Keratinocyte (primary cell): ENCODE measurements around the gene FNDC3B. TPM values are rescaled to one million over a fixed set of nuclear protein-coding genes. Genes with fewer than 3 reads are reported as not detected.

ENCODE experiments used
- DNase-seq: peaks from one replicate; pipeline ENCODE4 v3.0.0-alpha.2; 2011; ENCODE audit warnings: low read depth, missing footprints, low spot score
- FAIRE-seq: peaks from 2 replicates; lab custom pipeline; 2011; peaks lifted over from hg19 to GRCh38; lab: Jason Lieb, UNC
- H2AFZ ChIP-seq: 2 replicates; pipeline ENCODE4 v1.6.0; 2012; ENCODE audit warnings: low read length, control low read depth, inconsistent platforms; ENCODE audit not compliant: control insufficient read depth
- H3K27ac ChIP-seq: 2 replicates; pipeline ENCODE4 v1.5.1; 2011; ENCODE audit warnings: low read length; ENCODE audit not compliant: control insufficient read depth, insufficient read depth
- H3K27me3 ChIP-seq: 3 replicates; pipeline ENCODE4 v1.6.0; 2011; ENCODE audit warnings: low read length; ENCODE audit not compliant: control insufficient read depth, insufficient read depth; ENCODE audit errors: extremely low read depth
- H3K36me3 ChIP-seq, 2 experiments: 2 replicates in 1 of 2; 3 replicates in 1 of 2; pipeline ENCODE4 v1.5.1; 2011; ENCODE audit warnings: low read length in 2 of 2, mild to moderate bottlenecking in 1 of 2; ENCODE audit not compliant: control insufficient read depth in 2 of 2, insufficient read depth in 2 of 2; ENCODE audit errors: extremely low read depth in 1 of 2
- H3K4me1 ChIP-seq: 3 replicates; pipeline ENCODE4 v1.5.1; 2011; ENCODE audit warnings: low read length; ENCODE audit not compliant: control insufficient read depth, insufficient read depth; ENCODE audit errors: extremely low read depth
- H3K4me2 ChIP-seq: 3 replicates; pipeline ENCODE4 v1.6.0; 2011; ENCODE audit warnings: low read depth, low read length; ENCODE audit not compliant: control insufficient read depth, insufficient read depth; ENCODE audit errors: extremely low read depth
- H3K4me3 ChIP-seq, 3 experiments: fragments of 200-600 bp in 1 of 3; sonication (generic) in 1 of 3; 2 replicates in 2 of 3; 3 replicates in 1 of 3; pipeline ENCODE4 v1.5.1; 2011 to 2016; ENCODE audit warnings: low read length in 3 of 3, mild to moderate bottlenecking in 3 of 3, control low read depth in 2 of 3, inconsistent platforms in 1 of 3, low read depth in 1 of 3, mixed read lengths in 1 of 3, mixed run types in 1 of 3, moderate library complexity in 1 of 3; ENCODE audit not compliant: control insufficient read depth in 2 of 3, insufficient read depth in 2 of 3; ENCODE audit errors: extremely low read depth in 1 of 3
- H3K79me2 ChIP-seq: 2 replicates; pipeline ENCODE4 v1.6.0; 2012; ENCODE audit warnings: low read length; ENCODE audit not compliant: control insufficient read depth, insufficient read depth
- H3K9ac ChIP-seq: 3 replicates; pipeline ENCODE4 v1.6.0; 2011; ENCODE audit warnings: low read length; ENCODE audit not compliant: control insufficient read depth, insufficient read depth; ENCODE audit errors: extremely low read depth
- H3K9me1 ChIP-seq: 3 replicates; pipeline ENCODE4 v1.6.0; 2011; ENCODE audit warnings: low read length; ENCODE audit not compliant: control insufficient read depth, insufficient read depth; ENCODE audit errors: extremely low read depth
- H3K9me3 ChIP-seq: 2 replicates; pipeline ENCODE4 v1.5.1; 2012; ENCODE audit warnings: low read depth, low read length; ENCODE audit not compliant: control insufficient read depth
- H4K20me1 ChIP-seq: 3 replicates; pipeline ENCODE4 v1.6.0; 2011; ENCODE audit warnings: low read length; ENCODE audit not compliant: control insufficient read depth, insufficient read depth; ENCODE audit errors: extremely low read depth
- CTCF ChIP-seq, 3 experiments: IDR thresholded peaks in 1 of 3; conservative IDR thresholded peaks in 1 of 3; optimal IDR thresholded peaks in 1 of 3; 2 replicates in 2 of 3; 3 replicates in 1 of 3; pipeline versions ENCODE3 to v1.5.1; 2011; ENCODE audit warnings: low read length in 3 of 3, mild to moderate bottlenecking in 3 of 3, moderate library complexity in 2 of 3, control low read depth in 1 of 3, inconsistent platforms in 1 of 3; ENCODE audit not compliant: insufficient read depth in 2 of 3; ENCODE audit errors: extremely low read depth in 1 of 3
- EZH2 ChIP-seq: IDR thresholded peaks from one replicate; pipeline ENCODE4 v1.6.1; 2012; ENCODE audit warnings: inconsistent platforms, mild to moderate bottlenecking, low read length, moderate library complexity
- dilution Hi-C: fragments of 300-500 bp; cut with MboI; formaldehyde crosslinking; loops from one replicate; pipeline ENCODE4 v1.7.0; 2020; ENCODE audit warnings: low sequenced_read_pairs; ENCODE audit not compliant: extremely low pct_ligation_motif_present
- polyA plus RNA-seq, 5 experiments: library from polyadenylated mRNA; depleted of rRNA in 3 of 5; stranded (reverse) in 3 of 5; stranded (forward) in 1 of 5; unstranded in 1 of 5; fragments of >200 nt; gene quantifications; 1 replicate in 1 of 5; 2 replicates in 3 of 5; 3 replicates in 1 of 5; pipeline versions ENCODE4 v1.2.1 to v1.2.3, GENCODE V29; 2011 to 2012; ENCODE audit warnings: missing spikeins in 2 of 5, low read depth in 1 of 5, low replicate concordance in 1 of 5

The FNDC3B gene
- polyA plus RNA-seq, 1 donor (not counting 4 experiments of a cell fraction or from before 2014, with no cell fraction given): 31.4 TPM

DNA sequence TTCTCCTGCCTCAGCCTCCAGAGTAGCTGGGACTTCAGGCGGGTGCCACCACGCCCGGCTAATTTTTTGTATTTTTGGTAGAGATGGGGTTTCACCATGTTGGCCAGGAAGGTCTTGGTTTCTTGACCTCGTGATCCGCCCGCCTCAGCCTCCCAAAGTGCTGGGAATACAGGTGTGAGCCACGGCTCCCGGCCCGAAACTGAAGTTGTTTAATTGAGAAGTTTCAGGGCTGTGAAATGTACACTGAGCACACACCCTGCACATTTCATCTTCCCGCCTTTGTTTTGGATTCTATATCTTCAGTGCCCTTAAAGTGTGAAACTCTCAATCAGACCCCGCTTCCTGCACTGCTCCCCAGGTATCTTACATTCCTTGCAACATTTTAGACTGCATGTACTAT lies 149.1 kb downstream of the FNDC3B start:
- H3K27ac ChIP-seq: no peak overlapping the region
- H3K79me2 ChIP-seq: peaks cover 44% of the 10 kb centered on the region
- H3K4me1 ChIP-seq: no peaks in the 10 kb centered on the region
- peaks cover 0 to 7% of the 10 kb centered on the region in 2 experiments for H3K36me3 ChIP-seq
- no peak overlapping the region for H3K9ac ChIP-seq
- H3K4me3 ChIP-seq: no peak overlapping the region
- H3K27me3 ChIP-seq: no peaks in the 10 kb centered on the region
- H3K9me1 ChIP-seq: no peaks in the 10 kb centered on the region
- dilution Hi-C loops: no loop called here
- DNase-seq (no peak), FAIRE-seq (no peak)
- H3K4me2 ChIP-seq: no peak overlapping the region
- H4K20me1 ChIP-seq: peaks cover 2% of the 10 kb centered on the region
- no peaks in the 10 kb centered on the region for H3K9me3 ChIP-seq
- TF ChIP-seq EZH2 (no peak), CTCF (optimal IDR thresholded peaks at IDR 0.05 in 1 of 3, IDR thresholded peaks at IDR 0.05 in 1 of 3, conservative IDR thresholded peaks at IDR 0.05 in 1 of 3; ENCODE audit: extremely low read depth in 1 of 3, insufficient read depth in 2 of 3, low read length in 3 of 3) (no peak)
- no peak overlapping the region for H2AFZ ChIP-seq

DNA sequence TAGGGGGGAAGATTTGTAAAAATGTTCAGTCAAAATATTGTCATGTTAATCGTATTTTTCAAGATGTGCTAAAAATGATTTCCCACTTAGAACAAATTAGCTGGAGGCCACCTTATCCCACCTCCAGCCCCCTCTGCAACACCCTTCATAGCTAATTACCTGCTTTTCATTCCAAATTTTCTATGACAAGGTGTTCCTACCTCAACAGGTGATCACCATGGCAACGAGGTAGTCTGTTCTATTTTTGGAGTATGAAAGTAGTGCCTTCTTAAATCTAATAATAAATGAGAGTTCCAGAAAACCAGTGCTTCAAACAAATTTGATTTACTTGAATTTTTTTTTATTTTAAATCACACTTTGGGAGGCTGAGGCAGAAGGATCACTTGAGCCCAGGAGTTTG lies 149.8 kb downstream of the FNDC3B start:
- H3K9me1 ChIP-seq: no peaks in the 10 kb centered on the region
- no peaks in the 10 kb centered on the region for H3K9me3 ChIP-seq
- no peak overlapping the region for H3K9ac ChIP-seq
- H3K4me2 ChIP-seq: no peak overlapping the region
- H3K27me3 ChIP-seq: no peaks in the 10 kb centered on the region
- H4K20me1 ChIP-seq: peaks cover 3% of the 10 kb centered on the region
- H3K27ac ChIP-seq: no peak overlapping the region
- no peak overlapping the region for H2AFZ ChIP-seq
- no peak overlapping the region for H3K4me3 ChIP-seq
- TF ChIP-seq CTCF (optimal IDR thresholded peaks at IDR 0.05 in 1 of 3, IDR thresholded peaks at IDR 0.05 in 1 of 3, conservative IDR thresholded peaks at IDR 0.05 in 1 of 3; ENCODE audit: extremely low read depth in 1 of 3, insufficient read depth in 2 of 3, low read length in 3 of 3) (no peak), EZH2 (no peak)
- H3K79me2 ChIP-seq: peaks cover 43% of the 10 kb centered on the region
- H3K4me1 ChIP-seq: no peaks in the 10 kb centered on the region
- peaks cover 0 to 7% of the 10 kb centered on the region in 2 experiments for H3K36me3 ChIP-seq
- dilution Hi-C loops: no loop called here
- no peak for DNase-seq
- no peak for FAIRE-seq
